GM21360 (cell line): ENCODE data around the gene TXNDC2.
"Not testable (repeated sequence)": the region's sequence is repeated elsewhere in the genome, so short reads cannot be mapped to it uniquely, and the experiment has no call there.

Source experiments
- ATAC-seq: cut with Tn5 transposase; IDR thresholded peaks from one replicate; pipeline ENCODE4 v1.9.1; 2021; ENCODE audit warnings: mild to moderate bottlenecking, moderate library complexity; ENCODE audit not compliant: unreplicated experiment

Gene TXNDC2

DNA sequence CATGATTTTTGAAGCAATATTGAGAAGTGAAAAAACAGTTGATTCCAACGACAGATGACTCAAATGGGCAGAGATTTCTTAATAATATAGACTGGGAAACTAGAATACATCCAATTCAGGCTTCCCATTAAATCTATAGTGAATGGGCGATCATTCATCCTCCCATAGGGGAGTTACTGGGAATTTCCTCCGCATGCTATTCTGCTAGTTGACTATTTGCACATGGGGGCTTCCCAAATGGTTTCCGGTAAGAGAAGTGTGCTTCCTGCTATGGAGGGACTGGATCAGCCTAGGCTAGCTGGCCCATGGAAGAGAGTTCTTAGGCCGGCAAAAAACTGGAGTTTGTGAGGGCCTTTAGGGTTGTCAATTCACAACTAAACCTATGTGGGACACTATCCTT is 25.5 kb downstream of the TXNDC2 start:
- no peak for ATAC-seq

DNA sequence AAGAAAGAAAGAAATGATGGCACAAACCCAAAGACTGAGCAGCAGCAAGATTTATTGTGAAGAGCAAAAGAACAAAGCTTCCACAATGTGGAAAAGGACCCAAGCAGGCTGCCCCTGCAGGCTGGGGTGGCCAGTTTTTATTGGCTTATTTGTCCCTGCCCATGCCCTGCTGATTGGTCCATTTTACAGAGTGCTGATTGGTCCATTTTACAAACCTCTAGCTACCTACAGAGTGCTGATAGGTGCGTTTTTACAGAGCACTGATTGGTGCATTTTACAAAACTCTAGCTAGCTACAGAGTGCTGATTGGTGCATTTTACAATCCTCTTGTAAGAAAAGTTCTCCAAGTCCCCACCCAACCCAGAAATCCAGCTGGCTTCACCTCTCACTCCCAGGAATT is 26.5 kb downstream of the TXNDC2 start:
- not testable (repeated sequence) for ATAC-seq

DNA sequence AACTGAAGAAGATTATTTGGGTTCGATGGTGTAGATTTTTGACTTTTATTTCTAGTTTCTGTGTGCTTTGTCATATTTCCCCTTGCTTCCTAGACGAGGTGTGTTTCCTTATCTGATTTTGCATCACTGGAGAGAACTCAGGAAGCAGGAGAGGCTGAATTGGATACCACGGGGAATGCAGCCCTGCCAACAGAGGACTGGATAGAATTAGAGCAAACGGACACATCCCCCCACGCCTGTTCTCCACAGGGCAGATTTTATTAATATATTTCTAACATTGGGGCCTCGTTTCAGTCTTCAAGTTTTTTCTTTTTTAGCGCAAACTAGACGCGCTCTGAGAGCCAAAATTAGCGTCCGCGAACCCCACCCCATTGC is 27.4 kb downstream of the TXNDC2 start:
- no peak for ATAC-seq

DNA sequence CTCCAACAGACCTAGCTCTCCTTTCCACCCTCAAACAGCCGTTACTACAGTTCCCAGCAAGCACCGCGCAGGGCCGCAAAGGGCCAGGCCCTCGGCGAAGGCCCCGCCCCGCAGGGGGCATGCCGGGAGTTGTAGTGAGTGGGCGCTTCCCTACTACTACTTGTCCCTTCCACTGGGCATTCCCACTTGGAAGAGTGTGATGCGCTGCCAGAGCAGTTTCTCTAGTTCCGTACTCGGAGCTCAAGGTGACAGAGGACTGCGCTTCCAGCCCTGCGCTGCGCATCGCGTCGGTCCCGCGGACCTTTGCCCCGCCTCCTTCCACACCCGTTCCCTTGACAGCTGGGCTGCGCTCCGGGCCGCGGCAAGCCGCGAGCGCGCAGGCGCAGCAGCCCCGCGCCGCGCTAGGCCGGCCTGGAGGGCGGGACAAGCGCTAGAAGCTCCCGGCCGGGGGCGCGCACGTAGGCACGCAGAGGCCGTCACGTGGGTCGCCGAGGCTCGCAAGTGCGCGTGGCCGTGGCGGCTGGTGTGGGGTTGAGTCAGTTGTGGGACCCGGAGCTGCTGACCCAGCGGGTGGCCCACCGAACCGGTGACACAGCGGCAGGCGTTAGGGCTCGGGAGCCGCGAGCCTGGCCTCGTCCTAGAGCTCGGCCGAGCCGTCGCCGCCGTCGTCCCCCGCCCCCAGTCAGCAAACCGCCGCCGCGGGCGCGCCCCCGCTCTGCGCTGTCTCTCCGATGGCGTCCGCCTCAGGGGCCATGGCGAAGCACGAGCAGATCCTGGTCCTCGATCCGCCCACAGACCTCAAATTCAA is 28.0 kb downstream of the TXNDC2 start, which contains the start of gene VAPA:
VAPA (plus strand) TSS at position 491 of the 808 bp plus-strand sequence; CDS start at position 732, 241 bp downstream.
- peak; percentile 76 for ATAC-seq

DNA sequence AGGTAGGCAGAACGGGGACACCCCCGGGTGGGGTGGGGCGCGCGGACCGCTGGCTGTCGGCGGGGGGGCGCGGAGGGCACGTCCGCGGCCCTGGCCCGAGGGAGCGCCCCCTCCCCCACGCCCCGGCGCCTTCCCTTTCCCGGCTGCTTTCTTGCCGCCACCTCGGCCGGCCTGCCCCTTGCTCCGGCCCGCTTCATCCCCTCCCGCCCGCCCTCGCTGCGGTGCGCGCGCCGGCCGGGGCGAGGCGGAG is 28.5 kb downstream of the TXNDC2 start:
- ATAC-seq: no peak

DNA sequence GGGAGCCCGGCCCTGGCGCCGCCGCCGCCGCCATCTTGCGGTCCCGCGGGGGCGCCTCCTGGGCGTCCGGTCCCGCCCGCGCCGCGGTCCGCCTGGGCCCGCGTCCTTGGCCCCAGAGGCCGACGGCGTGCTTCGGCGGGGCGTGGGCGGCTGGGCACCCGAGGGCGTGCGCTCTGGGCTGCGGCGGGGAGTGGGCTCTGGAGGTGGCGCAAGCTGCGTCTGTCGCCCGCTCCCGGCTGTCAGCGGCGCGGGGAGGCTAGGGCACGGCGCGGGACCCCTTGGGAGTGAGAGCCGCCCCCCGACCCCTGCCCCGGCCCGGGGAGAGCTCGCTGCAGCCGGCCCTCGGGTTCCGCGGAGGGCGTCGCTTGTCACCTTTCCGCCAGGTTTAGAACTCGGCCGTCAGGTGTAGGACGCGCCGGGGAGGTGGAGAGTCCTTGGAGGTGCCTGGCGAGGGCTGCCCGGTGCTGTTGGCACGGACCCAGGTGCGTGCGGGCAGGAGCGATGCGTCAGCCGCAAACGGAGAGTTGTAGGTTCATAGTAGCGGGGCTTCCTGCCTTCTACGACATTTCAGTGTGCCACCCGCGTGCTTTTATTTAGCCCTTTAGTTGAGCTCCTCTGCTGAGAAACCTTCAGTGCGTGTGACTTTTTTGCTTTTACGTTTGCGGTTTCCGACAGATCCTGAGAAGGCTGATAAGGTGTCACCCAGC is 29.0 kb downstream of the TXNDC2 start:
- ATAC-seq: peak; percentile 32

DNA sequence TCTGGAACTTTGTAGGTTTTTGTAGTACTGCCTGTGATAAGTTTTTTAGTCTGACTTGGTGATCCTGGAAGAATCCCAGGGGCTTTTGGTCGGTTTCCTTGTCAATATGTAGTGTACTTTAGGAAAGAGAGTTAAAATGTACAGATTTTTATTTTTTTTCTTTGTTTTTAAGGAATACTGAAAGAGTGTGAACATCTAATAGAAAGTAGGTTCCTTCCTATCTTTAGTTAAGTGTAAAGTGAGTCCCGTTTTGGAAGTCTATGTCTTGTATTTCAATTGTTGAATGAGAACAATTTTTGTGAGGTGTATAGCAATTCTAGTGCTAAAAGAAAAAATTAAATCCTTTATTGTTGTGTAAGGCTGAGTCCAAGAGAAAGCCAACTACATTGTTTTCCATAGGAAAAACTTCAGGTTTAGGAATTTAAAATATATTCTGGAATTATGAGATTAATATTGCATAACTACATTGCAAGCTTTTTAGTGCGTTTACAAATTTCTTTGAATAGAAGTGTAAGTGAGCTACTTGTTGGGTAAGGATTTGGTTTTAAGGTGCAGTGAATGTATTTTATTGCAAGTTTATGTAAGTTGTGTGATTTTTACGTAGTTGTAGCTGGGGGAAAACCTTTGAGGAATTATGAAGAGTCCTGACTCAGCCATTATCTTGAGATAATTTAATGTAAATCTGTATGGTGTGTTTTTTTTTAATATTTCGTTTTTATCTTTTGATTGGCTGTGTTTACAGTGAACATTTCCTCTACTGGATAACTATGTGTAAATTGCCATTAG is 29.7 kb downstream of the TXNDC2 start:
- ATAC-seq: no peak

DNA sequence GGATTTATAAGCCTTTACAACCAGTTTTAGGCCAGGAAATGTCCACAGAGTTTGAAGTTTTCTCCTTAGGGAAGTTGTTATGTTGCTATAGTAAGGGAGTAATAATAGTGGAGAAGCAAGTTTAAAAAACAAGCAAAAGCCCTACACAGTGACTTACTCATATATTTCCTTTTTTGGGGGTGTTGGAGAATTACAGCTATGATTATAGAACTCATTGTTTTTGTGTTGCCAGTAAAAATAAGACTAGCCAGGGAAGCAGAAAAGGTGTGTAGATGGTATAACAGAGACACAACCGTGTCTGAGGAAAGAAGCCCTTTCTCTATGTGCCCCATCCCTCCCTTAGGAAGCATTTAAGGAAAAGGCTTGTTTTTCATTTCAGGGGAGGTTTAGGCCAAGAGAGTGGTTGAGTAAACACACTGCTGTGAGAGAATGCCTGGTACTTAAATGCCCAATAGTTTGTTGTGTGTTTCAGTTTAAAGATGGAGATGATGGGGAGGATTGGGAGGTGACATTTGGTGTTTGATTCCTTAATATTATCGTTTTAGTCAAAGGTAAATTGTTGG is 30.4 kb downstream of the TXNDC2 start:
- no peak for ATAC-seq

DNA sequence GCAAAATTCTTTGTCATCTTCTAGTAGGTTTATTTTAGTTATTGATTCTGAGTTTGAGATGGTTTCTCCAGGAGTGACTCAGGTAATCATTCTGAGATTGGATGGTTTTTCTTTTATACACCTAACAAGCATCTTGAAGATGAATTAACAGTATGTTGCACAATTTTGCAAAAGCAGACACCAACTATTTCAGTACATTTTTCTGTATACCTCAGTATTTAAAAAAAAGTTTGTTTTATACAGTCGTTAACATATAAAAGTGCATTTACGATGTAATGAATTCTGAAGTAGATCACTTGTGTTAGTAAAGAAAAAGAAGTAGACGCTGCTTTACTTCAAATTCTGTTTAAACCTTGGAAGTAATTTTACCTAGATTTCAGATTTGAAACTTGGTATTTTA is 31.0 kb downstream of the TXNDC2 start:
- no peak for ATAC-seq

DNA sequence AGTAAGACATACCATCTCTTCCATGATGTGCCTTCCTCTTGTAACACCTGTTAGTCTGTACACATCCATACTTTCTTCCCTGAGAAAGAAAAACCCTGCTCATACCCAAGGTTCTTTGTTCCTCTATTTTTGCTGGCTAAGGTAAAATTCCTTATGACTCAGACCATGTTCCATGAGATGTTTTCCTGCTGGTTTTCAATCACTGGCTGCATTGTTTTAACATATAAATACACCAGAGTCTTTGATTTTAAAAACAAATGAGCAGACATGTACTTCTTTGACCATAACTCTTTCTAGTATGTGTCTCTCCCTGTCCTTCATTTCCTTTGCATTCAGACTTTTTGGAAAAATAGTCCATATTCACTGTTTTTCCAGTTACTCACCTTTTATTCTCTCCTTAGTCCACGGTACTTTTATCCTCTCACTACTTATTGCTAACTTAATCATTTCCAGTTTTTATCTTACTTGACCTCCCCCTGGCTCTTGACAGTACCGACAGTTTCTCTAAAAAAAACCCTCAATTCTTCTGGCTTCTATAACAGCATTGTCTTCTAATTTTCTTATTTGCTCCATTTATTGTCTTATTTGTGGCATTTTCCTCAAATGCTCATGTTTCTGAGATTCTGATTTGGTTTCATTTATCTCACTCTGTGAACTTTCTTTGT is 32.4 kb downstream of the TXNDC2 start:
- no peak for ATAC-seq

DNA sequence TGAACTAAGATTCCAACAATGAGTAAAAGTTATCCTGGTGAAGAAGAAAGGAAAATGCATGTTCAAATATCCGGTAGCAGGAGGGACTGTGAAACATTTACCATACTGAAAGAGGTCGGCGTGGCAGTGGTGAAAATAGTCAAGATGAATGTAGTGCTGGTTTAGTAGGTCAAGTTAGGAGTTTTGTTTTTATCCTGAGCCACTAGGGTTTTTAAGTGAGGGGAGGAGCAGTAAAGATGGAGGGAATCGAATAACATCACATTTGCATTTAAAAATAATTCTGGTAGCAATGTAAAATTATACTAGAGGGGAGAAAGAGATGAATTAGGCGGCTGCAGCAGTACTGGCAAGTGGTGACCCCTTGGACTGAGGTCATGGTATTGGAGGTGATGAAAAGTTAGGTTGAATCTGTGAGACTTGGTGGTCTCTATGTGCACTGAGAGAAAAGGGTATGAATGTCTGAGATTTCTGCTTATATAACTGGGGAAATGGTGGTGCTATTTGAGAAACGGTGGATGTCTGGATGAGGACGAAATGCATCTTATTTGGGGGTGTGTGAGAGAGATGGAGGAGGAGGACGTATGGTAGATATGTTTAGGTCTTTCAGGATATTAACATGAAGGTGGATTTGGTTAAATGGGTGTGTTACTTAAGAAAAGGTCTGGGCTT is 33.9 kb downstream of the TXNDC2 start:
- no peak for ATAC-seq

DNA sequence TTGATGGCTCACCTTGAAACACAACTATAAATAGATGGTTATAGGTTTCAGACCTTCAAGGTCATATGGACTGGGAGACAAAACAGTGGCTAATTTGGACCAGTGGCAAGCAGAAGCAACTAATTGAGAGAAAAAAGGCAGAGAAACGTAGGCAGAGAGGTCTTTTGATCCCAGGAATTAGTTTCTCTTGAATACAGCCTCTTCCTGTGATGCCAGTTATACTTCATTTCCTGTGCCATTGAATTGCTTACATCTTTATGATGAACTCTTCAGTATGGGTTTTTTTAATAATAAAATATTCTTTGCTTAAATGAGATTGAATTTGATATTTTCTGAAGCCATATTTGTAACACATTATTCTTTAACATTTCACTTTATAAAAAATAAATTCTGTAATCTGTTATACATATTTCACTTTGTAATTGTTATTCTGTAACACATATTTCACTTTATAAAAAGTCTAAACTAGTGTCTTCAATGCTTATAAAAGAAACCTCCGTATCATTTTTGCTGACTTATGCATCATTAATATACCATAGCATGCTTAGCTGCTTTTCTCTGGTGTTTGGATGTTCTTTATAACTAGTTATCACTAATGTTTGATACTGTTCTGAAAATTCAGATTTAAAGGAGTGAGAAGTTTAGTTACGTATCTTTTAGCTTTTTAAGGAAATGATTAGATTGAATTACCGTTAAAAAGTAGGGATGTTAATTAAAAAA is 37.0 kb downstream of the TXNDC2 start:
- no peak for ATAC-seq

DNA sequence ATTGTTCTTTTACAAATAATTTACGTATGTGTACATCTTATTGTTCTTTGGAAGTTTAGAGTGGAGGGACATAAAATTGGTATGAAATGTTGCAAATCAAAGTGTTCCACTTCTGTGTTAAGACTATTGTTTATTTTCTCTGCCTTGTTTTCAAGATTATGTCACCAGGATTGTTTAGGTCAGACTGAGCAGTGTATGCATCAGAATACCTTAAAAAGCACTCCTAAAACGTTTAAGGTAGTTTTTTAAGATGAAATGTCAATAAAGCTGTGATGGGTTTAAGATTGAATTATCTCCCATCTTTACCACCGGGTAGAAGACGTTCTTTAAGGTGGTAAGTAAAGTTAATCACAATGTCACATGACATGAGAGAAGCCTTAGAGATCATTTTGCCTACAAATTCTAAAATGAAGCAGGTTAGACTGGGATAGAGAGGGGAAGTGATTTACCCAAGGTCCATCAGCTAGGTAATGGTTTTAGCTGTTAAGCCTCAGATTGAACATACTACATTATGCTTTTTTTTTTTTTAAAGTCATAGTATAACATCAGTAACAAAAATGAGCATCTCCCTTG is 38.7 kb downstream of the TXNDC2 start:
- no peak for ATAC-seq

DNA sequence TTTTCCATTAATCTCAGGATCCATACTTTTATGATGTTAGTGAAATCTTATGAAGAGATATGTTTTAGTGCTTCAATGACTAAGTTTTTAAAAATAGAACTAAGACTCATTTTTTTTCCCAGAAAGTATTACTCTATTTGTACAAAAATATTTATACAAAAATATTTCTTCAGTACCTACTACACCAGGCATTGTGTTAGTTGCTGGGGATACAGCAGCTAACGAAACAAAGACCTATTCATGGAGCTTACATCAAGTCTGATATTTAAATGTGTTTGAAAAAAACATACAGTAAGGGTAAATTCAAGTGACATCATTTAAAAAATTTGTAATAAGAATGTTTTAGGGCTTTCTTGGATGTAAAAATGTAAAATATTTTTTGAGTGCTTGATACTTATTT is 39.6 kb downstream of the TXNDC2 start:
- no peak for ATAC-seq

DNA sequence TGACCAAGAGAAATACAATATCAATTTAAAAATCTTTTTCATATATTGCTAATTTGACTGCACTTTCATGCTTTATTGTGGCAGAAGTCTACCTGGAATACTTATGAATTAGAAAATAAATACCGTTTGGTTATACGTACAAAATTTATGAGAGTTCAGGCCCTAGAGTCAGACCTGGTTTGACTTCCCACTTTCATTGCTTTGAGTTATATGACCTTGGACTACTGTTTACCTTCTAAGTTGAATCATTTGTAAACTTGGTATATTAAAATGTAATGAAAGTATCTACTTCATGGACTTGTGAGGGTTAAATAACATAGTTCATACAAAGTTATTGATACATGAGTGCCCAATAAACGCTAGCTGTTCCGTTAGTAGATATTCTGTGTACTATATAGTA is 40.0 kb downstream of the TXNDC2 start:
- ATAC-seq: no peak

DNA sequence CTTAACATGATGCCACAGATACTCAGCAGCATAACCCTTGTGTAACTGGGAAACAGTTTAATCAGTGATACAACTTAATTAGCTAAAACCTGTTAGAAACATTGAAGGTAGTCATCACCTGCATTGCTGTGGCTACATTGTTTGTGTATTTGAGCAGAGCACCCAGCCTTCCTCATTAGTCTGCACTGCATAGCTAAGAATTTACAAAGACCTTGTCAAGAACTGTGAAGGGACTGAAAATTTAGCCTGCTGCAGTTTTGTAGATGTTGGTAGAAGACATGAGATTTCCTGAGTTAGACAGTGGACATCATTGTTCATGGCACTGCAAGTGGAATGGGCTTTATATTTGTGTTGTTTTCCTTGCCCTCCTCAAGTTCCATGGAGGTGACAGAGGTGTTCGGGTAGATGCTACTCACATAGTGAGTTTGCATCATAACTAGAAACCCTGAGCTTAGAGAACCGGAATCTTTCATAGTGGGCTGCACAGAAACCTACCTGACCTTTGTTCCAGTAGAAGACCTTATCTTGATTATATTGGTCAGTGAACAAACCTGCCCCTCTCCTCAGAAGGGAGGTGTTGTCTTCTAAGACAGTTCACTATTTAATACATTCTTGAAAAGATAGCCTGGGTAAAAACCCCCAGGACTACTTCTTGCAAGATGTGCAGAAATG is 40.6 kb downstream of the TXNDC2 start:
- no peak for ATAC-seq

DNA sequence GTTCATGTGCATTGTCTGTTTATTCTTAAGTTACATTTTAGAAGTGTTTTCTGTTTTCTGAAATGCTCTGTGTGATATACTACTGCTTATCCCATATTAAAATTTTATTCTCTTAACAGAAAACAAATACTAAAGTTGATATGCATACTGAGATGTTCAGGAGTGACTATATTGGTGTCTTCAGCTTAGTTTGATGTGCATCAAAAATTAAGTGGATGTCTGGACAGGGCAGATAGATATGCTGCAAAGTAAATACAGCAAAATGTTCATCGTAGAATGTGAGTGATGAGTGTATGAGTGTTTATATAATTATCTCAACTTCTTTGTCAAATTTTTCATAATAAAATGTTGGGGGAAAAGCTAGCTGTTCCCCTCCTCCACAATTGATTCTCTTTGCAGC is 41.2 kb downstream of the TXNDC2 start:
- ATAC-seq: no peak

DNA sequence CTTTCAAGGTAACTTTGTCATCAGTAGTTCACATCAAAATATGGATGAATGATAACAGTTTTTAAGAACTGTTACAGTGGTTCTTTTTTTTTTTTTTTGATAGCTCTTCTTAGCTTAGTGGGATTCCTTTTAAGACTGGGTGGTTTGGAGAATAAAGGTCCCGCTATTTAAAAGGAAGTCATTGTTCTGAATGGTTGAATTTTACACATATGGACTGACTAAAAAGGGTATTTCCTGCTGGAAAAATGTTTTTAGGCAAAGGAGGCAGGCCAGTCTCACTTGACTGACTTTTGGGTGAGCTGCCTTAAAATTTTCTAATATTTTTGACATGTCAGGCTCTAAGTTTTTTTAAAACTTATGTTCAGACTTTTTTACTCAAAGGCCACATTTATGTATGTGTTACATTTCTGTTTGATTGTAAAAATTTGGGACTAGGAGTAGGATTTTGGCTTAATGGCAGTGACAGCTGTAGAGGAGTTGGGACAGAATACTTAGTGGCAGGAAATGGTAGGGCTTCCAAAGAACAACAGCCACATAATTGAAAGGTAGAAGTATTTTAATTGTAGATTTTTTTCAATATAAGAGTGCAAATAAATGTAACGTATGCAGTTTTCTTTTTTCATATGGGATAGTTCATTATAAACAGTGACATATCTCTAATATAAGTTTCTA is 41.8 kb downstream of the TXNDC2 start:
- ATAC-seq: no peak
